Kidney epithelial cell (primary cell): Measurements from ENCODE around the gene SLC12A3. TPM values are rescaled to one million over a fixed set of nuclear protein-coding genes. Genes with fewer than 3 reads are reported as not detected.

Source experiments
- DNase-seq: peaks from one replicate; pipeline ENCODE4 v3.0.0-alpha.2; 2010; ENCODE audit warnings: low read depth
- H3K27me3 ChIP-seq: 2 replicates; pipeline ENCODE4 v1.6.0; 2011; ENCODE audit warnings: low read length; ENCODE audit not compliant: control insufficient read depth, insufficient read depth
- H3K36me3 ChIP-seq: 2 replicates; pipeline ENCODE4 v1.5.1; 2011; ENCODE audit warnings: low read length; ENCODE audit not compliant: control insufficient read depth, insufficient read depth
- H3K4me3 ChIP-seq: 2 replicates; pipeline ENCODE4 v1.5.1; 2011; ENCODE audit warnings: low read depth, mild to moderate bottlenecking, control low read depth, low read length
- CTCF ChIP-seq: IDR thresholded peaks from 2 replicates; pipeline ENCODE4 v1.5.1; 2011; ENCODE audit warnings: mild to moderate bottlenecking, moderate library complexity, low read length, control low read depth, inconsistent platforms; ENCODE audit not compliant: insufficient read depth, poor library complexity, severe bottlenecking
- total RNA-seq: library from RNA; depleted of rRNA; stranded (reverse); fragments of >200 nt; gene quantifications from 2 replicates; pipeline ENCODE4 v1.2.3, GENCODE V29; 2015

The SLC12A3 gene
- total RNA-seq, 1 donor from 2014 or later = 0.08 TPM

DNA sequence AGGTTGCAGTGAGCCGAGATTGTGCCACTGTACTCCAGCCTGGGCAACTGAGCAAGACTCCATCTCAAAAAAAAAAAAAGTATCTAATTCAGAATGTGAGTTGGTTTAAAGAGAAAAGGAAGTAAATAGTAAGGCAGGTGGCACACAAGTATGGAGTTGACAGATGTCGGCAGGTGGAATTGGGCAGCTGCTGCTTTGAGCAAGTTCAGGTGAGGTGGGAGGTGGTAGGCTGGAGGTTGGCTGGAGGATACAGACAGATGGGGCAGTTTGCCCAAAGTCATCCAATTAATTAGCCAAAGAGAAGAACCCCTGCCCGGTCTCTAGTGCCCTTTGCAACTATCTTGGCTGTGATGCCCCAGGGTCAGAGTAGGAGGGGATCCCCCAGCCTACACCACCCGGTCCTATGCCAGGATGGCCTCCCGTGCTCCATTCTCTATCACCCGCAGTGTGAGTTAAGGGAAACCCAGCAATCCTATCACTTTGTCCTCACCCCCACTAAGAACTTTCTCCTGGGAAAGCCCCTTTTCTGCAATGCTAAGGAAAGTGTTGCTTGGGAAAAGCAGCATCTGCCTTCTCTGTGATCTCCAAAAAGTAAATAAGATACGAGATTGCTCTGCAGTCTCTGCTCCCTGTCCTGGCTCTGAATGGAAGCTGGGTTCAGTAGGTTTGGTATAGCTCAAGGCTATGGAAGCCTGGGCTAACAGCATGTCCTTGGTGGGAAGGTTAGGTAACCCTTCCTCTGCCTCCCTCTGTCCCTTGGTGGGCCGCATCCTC, 32.2 kb downstream of the SLC12A3 start:
- DNase-seq = no peak
- no peak for TF ChIP-seq CTCF
- H3K4me3 ChIP-seq = no peak overlapping the region
- no peaks in the 10 kb centered on the region for H3K36me3 ChIP-seq
- H3K27me3 ChIP-seq = peaks cover under 1% of the 10 kb centered on the region

DNA sequence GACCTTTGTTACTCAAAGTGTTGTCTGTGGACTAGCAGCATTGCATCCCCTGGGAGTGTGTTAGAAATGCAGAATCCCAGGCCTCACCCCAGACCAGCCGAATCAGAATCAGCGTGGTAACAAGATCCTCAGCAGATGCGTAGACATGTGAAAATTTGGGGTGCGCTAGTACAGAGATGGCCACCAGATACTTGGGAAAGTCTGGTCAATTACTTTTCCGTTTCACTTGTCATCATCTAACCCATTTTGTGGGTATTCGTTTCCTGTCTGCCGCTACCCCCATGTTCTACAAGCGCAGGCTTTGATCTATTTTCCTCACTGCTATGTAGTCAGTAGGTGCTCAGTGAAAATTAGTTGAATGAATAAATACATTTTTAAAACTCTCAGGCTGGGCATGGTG, 33.8 kb downstream of the SLC12A3 start:
- Histone ChIP-seq H3K4me3 (no peak overlapping the region), H3K36me3 (no peaks in the 10 kb centered on the region), H3K27me3 (peaks cover 3% of the 10 kb centered on the region)
- TF ChIP-seq CTCF = no peak
- DNase-seq = no peak

DNA sequence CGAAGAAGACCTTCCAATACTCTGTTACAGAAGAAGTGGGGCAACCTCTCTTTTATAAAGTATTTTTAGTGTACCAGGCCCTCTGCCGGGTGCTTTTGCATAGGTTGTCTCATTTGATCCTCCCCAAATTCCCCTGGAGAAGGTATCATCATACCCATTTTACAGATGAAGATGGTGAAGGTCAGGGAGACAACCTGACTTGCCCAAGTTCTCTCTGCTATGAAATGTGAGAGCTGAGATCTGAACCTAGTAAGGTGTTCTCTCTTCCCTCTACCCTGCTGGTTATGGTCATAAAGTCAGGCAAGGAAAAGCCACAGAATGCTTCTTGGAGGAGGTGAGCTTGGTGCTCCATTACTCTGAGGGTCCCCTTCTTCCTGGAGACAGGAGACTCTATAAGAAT, 38.9 kb downstream of the SLC12A3 start:
- H3K36me3 ChIP-seq = no peaks in the 10 kb centered on the region
- H3K4me3 ChIP-seq = no peak overlapping the region
- peaks cover 3% of the 10 kb centered on the region for H3K27me3 ChIP-seq
- DNase-seq = no peak
- TF ChIP-seq CTCF = no peak

DNA sequence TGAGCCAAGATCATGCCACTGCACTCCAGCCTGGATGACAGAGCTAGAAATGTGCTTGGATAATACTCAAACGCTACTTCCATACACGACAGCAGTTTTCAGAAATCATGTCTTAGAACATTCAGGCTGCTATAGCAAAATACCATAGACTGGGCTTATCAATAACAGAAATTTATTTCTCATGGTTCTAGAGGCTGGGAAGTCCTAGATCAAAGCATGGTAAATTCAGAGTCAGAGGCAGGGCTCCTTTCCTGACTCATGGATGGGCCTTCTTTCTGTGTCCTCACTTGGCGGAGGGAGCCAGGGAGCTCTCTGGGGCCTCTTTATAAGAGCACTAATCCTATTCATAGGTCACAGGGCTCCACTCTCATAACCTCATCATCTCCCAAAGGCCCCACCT, 42.4 kb downstream of the SLC12A3 start:
- H3K4me3 ChIP-seq = no peak overlapping the region
- no peak for DNase-seq
- H3K36me3 ChIP-seq = no peaks in the 10 kb centered on the region
- no peak for TF ChIP-seq CTCF
- H3K27me3 ChIP-seq = peaks cover under 1% of the 10 kb centered on the region

GRCh38 chr16:56909527-56909979, 44.5 kb downstream of the SLC12A3 start:
- no peak for DNase-seq
- no peaks in the 10 kb centered on the region for H3K27me3 ChIP-seq
- H3K4me3 ChIP-seq = no peak overlapping the region
- no peak for TF ChIP-seq CTCF
- no peaks in the 10 kb centered on the region for H3K36me3 ChIP-seq

- H3K36me3 ChIP-seq = no peaks in the 10 kb centered on the region
- no peak for TF ChIP-seq CTCF
- H3K27me3 ChIP-seq = no peaks in the 10 kb centered on the region
- DNase-seq = no peak
- H3K4me3 ChIP-seq = no peak overlapping the region
Observed at GRCh38 chr16:56910112-56910511, 45.1 kb downstream of the SLC12A3 start.
